GM19395 (cell line): ENCODE measurements around the gene ADCK2.
"Not testable (repeated sequence)": the region's sequence is repeated elsewhere in the genome, so short reads cannot be mapped to it uniquely, and the experiment has no call there.

Experiments used
- ATAC-seq: cut with Tn5 transposase; IDR thresholded peaks from one replicate; pipeline ENCODE4 v1.9.1; 2021; ENCODE audit warnings: mild to moderate bottlenecking, moderate library complexity; ENCODE audit not compliant: unreplicated experiment

Gene ADCK2

DNA sequence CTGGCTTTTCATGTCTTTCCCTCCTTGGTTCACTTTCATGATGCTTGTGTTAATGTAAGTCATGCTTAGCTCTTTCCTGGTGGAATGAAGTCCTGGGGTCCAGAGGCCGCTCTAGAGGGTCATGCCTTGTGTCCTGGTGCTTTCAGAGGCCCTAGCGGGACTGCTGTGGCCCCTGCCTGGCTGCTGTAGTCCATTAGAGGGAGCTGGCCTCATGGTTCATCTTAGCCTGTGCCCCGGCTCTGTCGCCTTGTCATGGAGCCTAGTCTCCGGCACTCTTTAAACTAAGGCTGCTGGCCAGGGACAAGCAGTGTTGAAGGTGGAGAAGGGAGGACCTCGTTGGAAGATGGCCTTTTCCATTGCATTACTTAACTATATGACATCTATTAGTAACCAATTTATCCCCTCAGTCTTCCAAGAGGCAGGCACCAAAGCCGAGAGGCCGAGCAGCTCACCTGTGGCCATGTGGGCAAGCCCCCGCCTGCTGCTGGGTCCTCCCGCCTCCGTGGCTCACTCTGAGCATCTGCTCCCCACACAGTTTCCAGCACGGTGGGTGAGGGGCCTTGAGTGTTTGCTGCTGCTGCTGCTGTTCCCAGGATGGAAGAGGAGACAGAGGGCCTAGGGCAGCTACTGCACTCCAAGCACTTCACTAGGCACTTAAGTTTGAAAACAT lies 18.8 kb downstream of the ADCK2 start:
- ATAC-seq, result no peak

DNA sequence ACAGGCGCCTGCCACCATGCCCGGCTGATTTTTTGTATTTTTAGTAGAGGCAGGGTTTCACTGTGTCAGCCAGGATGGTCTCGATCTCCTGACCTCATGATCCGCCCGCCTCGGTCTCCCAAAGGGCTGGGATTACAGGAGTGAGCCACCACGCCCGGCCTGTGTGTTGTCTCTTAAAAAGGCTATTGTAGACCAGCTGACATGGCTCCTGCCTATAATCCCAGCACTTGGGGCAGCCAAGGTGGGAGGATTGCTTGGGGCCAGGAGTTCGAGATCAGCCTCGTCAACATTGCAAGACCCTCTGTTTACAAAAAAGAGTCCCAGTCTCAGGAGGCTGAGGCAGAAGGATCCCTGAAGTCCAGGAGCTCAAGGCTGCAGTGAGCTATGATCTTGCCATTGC lies 21.1 kb downstream of the ADCK2 start:
- ATAC-seq, result not testable (repeated sequence)

DNA sequence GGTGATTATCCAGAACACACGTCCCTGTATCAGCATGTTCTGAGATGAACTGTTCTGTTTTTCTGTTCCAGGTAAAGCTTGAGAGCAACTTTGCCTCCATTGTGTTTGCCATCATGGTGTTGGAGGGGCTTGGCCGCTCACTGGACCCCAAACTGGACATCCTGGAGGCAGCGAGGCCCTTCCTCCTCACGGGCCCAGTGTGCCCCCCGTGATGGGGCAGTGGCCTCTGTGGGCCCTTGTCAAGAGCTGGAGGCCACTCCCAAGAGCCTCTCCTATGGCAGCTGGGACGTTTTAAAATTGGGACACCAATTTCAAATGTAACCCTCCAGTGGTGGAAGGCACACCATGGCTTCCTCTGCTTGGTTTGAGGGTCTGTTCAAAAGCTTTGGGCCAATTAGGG lies 21.8 kb downstream of the ADCK2 start:
- no peak for ATAC-seq

DNA sequence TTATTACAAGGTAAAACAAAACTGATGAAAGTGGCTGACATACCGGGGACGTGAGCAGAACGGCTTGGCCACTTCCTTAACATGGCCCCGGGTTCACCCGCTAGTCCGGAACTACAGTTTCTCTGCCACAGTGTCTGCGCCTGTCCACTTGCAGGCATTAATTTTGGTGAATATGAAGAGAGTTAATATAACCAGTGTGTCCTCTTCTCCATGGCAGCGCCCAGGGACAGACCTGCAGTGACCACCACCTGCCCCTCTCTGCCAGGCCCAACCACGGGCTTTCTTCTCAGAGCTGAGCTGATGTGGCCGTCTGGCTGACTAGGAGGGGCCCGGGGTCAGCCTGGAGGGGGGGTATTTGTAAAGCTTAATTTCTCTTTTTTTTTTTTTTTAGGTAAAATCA lies 22.6 kb downstream of the ADCK2 start:
- no peak for ATAC-seq

GRCh38 chr7:140696024-140696679 lies 23.4 kb downstream of the ADCK2 start:
- ATAC-seq, result peak; percentile 6

DNA sequence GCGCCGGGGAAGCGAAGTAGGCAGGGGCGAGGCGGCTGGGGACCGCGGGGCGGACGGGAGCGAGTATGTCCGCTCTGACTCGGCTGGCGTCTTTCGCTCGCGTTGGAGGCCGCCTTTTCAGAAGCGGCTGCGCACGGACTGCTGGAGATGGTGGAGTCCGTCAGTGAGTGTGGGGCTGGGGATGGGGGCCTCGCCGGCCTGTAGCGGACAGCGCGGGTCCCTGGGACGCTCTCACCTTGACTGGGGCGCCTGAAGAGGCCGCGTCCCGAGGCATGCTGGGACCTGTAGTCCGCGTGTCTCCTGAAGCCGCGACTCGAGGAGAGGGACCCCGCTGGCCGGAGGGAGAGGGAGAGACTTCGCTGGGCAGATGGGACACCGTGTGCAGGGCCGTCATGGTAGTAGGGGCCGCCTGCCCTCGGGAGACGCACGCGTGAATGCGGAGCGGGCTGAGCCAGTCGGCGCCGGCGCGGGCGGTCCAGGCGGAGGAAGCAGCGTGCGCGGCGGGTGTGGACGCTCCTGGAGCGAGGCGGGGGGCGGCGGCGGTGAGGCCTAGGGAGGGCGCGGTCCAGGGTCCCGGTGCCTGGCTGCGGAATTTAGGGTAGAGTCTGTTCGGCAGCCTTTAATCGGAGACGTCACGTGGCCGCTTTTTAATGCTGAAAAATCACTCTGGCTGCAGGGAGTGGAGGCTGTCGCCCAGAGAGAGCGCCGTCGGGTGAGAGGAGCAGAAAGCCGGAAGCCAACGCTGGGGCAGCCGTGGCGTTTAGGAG lies 24.1 kb downstream of the ADCK2 start, which contains the start of gene NDUFB2:
NDUFB2 (plus strand) TSS at position 29 of the 767 bp plus-strand sequence; CDS start at position 66, 37 bp downstream.
- ATAC-seq, result peak; percentile 95

DNA sequence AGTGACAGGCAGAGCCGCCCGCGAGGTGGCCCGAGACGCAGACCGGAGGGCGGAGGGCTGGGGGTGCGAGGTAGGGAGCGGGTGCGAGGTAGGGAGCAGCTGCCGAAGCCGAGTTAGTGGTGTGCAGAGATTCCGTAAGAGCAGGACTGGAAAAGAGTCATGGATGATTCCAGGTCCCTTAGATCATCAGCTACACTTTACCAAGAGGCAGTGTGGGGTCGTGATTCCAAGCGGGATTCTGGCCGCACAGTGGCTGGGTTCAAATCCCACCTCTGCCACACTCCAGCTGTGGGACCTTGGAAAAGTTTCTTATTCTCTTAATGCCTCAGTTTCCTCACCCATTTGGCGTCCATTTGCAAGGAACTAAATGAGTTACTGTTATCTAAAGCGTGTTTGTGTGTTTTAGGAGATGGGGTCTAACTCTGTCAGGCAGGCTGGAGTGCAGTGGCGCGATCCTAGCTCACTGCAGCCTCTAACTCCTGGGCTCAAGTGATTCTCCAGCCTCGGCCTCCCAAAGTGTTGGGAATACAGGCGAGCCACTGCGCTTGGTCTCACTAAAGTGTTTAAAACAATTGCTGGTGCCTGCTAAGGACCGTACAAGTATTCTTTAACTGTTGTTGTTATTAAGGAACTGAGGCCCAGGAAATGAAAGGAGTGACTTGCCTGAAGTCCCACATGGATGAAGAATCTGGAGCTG lies 24.9 kb downstream of the ADCK2 start:
- no peak for ATAC-seq

DNA sequence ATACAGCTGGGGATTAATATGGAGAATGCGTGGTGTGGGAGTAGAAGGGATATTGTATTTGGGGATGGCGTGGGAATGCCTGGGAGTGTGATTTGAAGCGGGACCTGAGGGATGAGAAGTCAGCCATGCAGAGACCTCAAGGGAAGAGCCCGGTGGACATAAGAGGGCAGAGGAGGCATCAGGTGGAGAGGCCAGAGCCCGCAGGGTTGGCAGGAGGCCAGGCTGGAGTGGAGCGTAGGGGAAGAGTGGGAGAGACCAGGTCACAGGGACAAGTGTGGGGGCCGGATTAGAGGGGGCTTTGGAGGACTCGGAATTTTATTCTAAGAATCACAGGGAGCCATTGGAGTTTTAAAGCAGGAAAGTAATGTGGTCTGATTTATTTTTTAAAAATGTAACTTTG lies 25.7 kb downstream of the ADCK2 start:
- no peak for ATAC-seq

DNA sequence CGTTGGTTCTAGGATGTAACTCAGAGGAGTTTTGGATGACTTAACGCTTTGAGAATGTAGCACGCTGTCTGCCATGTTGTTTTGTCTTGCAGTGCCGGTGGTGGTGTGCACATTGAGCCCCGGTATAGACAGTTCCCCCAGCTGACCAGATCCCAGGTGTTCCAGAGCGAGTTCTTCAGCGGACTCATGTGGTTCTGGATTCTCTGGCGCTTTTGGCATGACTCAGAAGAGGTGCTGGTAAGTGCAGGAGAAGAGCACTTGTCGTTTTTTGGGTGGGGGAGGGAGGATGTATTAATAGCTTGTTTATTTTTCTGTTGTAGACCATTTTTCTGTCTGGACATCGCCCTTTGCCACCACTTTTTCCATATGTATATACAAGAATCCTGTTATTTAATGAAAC lies 30.0 kb downstream of the ADCK2 start:
- ATAC-seq, result no peak

- no peak for ATAC-seq
Observed at GRCh38 chr7:140704205-140704604, 31.5 kb downstream of the ADCK2 start.

DNA sequence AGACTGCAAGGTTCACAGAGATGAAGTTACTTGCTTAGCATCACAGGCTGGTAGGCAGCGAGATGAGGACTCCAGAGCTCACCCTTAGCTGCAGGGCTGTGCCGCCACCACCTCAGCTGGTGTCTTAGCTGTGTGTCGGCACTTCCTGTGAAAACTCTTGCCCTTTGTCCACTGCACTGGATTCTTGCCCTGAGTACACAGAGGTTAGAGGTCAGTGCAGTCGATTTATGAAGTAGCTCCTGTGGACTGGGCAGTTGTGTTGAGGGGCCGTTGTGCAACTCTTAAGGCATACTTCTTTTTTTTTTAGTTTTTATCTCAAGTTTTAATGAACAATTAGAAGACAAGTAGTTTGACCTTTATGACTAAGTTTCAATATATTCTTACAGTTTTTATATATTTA lies 34.4 kb downstream of the ADCK2 start:
- no peak for ATAC-seq

- not testable (repeated sequence) for ATAC-seq
Observed at GRCh38 chr7:140708764-140709163, 36.0 kb downstream of the ADCK2 start.

GRCh38 chr7:140712392-140712791 lies 39.6 kb downstream of the ADCK2 start:
- ATAC-seq, result not testable (repeated sequence)

DNA sequence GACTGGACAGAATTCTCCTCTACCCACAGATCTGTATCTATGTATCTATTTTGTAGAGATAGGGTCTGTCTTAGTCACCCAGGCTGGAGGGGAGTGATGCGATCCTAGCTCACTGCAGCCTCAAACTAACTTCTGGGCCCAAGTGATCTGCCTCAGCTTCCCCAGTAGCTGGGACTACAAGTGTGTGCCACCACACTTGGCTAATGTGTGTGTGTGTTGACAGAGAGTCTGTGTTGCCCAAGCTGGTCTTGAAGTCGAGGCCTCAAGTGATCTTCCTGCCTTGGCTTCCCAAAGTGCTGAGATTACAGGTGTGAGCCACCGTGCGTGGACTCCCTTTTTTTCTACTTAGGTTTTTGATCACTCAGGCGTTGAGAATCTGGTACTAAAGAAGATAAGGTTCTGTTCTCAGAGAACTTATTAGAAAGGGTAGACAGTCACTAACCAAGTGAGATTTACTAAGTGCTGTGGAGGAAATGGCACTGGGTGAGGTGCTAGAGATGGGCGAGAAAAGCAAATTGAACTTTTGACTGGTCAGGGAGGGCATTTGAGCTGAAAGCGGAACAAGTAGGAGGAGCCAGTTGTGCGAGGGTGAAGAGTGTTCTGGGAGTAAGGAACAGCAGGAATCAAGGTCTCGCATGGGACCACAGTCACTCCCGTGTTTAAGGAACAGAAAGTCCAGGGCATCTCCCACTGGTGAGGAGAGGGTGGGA lies 41.7 kb downstream of the ADCK2 start:
- ATAC-seq, result no peak

GRCh38 chr7:140719721-140720120 lies 47.0 kb downstream of the ADCK2 start:
- no peak for ATAC-seq

DNA sequence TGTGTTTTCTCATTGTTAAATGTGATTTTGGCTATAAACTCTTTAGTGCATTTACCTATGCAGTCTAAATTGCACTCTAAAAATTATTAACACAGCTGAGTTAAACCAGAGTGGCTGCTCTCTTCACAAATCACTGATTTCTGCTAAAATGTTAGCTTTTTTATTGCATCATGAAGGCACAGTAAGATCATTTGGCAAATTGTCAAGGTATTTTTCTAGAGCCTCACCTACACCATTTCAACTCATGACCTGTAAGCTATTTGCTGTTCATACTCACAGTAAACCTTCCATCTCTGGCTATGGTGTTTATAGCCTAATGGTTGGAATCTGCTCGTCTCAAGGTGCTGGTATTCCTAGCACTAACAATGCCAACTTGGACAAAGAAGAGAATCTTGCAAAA lies 49.5 kb downstream of the ADCK2 start:
- no peak for ATAC-seq

- no peak for ATAC-seq
Observed at GRCh38 chr7:140723006-140723405, 50.3 kb downstream of the ADCK2 start.

DNA sequence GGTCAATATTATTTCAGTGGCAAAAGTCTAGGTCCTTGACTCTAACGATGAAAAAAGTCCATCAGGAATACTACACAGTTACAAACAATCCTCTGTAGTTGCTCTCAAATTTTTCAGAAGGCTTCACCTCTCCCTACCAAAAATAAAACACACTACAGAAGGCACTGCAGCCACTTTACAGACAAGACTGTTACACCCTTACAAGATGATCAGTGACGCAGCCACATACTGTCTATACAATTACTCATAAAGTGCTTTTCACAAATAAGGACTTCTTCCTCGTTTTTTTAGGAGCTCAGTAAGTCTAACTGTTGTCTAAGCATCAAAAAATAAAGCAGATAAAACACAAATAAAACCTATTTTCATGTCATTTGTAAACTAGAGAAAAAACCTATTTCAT lies 50.8 kb downstream of the ADCK2 start:
- no peak for ATAC-seq

DNA sequence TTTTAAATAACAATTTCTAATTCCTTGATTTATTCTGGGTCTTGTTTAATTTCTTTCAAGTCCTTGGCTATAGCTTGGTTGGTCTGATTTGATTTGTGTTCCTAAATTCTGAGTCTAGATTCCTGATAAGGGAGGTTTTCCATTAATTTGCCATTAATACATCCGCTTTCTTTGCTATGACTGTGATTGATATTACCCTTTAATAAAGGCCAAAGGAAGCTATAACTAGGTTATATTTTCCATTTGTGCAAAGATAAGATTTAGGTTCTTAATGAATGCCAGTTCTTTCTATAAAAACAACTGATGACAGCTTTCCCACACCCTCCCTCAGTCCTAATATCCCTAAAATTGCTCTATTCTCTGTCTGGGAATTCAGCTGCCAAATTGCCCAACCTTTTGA lies 52.0 kb downstream of the ADCK2 start:
- no peak for ATAC-seq

- no peak for ATAC-seq
Observed at GRCh38 chr7:140726281-140726680, 53.5 kb downstream of the ADCK2 start.

GRCh38 chr7:140732416-140732815 lies 59.7 kb downstream of the ADCK2 start:
- no peak for ATAC-seq
